GM18868 (cell line): Measurements from ENCODE around the gene TRPM2.

Source experiments
- ATAC-seq: cut with Tn5 transposase; IDR thresholded peaks from one replicate; pipeline ENCODE4 v1.9.1; 2021; ENCODE audit warnings: mild to moderate bottlenecking, moderate library complexity; ENCODE audit not compliant: unreplicated experiment

Gene TRPM2

DNA sequence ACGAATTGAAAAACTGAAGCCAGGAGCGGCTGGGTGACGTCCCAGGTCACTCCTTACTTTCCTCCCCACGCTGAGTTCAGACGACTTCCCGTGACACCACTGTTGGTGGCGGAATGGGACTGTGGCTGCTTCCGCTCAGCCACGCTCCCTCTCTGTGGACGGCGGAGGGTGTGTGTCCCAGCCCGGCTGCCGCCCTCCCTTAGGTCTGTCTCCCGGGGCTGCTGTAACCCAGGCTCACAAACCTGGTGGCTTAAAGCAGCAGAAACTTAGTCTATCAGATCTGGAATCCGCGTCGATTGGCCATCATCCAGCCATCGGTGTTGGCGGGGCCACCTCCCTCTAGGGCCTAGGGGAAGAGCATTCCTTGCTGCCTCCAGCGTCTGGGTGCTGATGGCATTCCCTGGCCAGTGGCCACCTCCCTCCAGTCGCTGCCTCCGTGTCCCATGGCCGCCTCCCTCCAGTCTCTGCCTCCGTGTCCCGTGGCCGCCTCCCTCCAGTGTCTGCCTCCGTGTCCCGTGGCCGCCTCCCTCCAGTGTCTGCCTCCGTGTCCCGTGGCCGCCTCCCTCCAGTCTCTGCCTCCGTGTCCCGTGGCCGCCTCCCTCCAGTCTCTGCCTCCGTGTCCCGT, 17.5 kb downstream of the TRPM2 start:
- no peak for ATAC-seq

DNA sequence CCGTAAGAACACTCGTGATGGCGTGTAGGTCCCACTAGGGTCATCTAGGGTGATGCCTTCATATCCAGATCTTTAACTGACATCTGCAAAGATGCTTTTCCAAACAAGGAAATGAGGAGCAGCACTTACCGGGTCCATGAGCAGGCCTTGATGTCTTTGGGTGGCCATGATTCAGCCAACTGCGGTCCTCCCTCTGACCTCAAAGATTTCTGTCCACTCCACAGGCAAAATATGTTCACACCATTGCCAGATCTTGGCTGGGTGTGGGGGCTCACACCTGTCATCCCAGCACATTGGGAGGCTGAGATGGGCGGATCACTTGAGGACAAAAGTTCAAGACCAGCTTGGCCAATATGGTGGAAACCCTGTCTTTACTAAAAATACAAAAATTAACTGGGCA, 18.2 kb downstream of the TRPM2 start:
- no peak for ATAC-seq

DNA sequence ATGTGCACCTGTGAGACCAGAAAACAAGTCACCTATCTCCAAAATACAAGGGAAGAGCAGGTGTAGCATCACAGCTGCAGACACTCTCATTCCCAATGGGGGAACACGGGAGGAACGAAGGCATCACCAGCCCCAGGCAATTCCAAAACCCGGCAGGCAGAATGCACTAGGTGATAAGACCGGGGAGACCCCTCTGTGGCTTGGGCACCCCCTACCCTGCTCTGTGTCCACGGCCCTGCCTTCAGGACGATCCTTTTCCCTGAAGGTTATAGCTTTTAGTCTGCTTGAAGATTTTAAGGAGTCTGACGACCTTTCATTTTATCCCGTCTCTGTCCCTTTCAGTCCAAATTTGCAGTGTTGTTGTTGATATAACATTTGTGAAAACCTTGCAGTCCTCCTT, 19.2 kb downstream of the TRPM2 start:
- ATAC-seq, result no peak

DNA sequence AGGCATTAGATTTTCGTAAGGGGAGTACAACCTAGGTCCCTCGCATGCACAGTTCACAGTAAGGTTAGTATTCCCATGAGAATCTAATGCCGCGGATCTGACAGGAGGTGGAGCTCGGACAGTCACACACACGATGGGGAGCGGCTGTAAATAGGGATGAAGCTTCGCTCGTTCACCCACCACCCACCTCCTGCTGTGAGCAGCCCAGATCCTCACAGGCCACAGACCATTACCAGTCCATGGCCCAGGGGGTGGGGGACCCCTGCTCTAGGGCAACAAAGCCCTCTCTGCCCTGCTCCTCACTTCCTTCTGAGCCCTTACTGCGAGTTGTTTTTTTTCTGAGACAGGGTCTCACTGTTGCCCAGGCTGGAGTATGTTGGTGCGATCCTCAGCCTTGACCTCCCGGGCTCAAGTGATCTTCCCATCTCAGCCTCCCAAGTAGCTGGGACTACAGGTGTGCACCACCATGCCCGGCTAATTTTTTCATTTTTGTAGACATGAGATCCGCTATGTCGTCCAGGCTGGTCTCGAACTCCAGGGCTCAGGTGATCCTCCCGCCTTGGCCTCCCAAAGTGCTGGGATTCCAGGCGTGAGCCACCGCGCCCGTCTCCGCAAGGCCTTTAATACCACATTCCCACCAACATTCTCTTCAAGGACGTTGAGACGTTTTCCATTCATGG, 21.3 kb downstream of the TRPM2 start:
- ATAC-seq, result no peak

DNA sequence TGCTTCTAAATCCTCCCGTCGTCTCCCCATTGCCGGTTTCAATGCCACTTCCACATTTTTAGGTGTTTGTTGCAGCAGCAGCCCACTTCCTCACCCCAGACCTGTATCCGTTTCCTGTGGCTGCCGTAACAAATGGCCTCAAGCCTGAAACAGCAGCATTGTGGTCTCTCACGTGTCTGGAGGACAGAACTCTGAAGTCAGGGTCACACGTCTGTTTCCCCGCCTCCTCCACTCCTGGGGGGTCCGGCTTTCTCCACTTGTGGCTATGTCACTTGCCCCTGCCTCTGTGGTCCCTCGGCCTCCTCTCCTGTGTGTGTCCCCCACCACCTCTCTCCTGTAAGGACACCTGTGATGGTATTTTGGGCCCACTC, 21.8 kb downstream of the TRPM2 start:
- ATAC-seq, result no peak

DNA sequence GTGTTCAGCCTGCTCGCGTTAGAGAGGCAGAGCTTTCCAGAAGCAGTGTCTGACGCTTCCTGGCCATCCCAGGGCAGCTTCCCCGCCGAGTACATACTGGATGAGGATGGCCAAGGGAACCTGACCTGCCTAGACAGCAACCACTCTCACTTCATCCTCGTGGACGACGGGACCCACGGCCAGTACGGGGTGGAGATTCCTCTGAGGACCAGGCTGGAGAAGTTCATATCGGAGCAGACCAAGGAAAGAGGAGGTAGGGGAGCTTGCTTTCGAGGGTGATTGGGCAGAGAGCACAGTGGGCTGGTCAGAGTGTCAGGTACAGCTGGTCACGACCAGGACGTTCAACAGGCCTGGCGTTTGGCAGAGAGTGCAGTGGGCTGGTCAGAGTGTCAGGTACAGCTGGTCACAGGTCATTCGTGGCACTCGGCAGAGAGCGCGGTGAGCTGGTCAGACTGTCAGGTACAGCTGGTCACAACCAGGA, 22.4 kb downstream of the TRPM2 start:
- no peak for ATAC-seq

DNA sequence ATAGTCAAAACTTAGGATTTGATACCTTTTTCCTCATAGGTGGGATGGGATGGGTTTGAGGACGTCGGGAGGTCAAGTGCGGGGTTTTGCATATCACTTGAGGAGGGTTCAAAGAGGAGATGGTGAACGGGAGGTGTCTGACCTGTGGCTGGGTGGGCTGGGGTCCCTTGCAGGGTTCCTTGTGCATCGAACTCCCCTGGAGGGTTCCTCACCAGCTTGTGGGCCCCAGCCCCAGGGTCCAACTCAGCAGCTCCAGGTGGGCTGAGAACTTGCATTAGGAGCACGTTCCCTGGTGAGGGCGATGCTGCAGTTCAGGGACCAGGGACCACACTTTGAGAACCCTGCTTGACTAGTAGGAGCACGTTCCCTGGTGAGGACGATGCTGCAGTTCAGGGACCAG, 23.2 kb downstream of the TRPM2 start:
- no peak for ATAC-seq

DNA sequence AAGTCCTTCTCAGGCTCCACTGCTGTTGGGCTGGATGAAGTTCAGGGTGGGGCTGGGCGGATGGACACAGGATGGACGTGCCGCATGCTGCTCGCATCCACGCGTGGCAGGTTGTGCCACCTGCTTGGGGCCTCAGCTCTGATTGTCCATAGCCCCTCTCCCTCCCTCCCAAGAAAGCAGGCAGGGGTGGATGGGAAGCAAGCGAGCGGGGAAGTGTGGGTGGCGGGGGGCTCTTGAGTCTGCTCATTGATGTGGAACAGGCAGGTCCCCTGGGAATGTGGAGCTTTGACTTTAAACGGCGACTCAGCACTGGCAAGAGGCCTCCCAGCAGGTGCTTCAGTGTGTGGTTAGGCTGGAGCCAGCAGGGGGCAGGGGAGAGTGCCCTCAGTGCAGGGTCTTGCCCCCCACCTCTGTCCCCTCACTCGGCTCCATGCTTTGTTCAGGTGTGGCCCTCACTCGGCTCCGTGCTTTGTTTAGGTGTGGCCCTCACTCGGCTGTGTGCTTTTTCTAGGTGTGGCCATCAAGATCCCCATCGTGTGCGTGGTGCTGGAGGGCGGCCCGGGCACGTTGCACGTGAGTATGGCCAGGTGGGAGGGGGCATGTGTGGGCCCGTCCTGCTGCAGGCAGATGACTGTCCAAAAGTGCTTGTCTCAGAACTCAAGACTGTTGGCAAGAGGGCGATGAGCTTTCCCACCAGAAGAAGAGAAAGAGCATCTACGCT, 23.9 kb downstream of the TRPM2 start:
- no peak for ATAC-seq

DNA sequence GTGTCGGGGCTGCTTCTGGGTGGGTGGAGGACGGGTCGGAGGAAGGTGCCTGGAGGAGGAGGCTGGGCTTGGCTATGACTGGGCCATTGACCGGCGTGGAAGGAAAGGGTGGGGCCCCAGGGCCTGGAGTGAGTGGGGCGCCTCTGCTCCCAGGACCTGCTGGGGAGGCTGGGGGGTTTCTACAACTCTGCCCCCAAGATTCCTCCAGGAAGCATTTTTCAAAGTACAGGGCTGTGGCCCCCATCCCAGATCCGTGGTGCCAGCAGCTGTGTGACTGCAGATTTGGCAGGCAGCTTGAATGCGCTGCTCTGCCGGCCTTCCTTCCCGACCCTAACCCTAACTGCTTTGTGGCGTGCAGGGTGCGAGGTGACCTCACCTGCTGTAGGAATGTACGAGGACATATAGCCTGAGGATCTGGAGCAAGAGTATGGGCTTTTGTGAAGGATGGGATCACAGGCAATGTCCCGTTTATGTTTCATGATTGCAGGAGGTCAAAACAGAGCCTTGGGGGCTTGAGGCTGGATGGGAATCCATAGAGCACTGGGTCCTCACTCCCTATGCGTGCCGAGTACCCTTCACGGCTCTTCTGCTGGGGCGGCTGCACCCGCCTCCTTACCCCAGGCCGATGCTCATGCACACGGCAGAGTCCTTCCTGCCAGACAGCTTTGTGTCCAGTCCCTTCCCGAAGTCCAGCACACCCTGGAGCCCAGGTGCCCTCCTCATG, 24.7 kb downstream of the TRPM2 start:
- ATAC-seq, result no peak

DNA sequence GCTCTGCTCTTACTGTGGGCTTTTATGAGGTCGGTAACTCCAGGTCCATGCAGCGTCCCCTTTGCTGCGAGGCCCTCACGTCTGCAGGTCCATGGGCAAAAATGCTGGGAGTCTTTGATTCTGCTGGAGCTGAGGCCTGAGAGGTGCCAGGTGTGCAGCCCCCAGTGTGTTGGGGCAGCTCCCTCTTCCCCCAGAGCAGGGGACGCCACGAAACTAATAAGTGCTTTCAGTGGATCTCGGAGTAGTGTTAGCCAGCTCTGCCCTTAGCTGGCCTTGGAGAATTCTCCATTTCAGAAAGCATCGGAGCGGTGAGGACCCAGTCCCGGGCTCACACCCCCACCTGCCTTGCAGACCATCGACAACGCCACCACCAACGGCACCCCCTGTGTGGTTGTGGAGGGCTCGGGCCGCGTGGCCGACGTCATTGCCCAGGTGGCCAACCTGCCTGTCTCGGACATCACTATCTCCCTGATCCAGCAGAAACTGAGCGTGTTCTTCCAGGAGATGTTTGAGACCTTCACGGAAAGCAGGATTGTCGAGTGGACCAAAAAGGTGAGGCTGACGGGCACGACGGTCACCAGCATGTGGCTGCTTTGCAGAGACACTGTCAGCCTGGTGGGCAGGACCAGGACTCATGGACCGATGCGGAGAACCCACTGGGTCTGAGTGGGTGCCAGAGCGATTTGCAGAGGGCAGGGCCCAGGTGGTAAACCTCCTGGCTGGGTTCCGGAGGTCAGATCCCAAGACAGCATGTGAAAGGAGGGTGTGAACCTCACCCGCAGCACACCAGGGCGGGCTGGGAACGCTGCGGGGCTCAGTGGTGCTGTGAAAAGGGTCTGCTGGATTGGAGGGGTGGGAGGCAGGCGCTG, 25.5 kb downstream of the TRPM2 start:
- no peak for ATAC-seq

DNA sequence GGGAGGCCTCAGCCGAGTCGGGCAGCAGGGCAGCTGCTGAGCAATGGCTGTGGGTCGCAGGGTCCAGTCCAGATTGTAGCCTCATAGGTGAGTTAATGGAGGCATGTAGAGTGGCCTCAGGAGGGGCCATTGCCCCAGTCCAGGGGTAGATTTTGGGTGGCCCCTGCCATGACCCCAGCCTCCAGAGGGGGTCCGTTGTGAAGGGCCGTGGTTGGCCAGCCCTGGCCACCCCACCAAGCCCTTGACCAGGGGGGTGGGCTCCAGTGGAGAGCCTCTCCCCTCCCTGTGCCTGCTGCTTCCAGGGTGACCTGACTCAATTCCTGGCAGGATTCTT, 26.1 kb downstream of the TRPM2 start:
- no peak for ATAC-seq

DNA sequence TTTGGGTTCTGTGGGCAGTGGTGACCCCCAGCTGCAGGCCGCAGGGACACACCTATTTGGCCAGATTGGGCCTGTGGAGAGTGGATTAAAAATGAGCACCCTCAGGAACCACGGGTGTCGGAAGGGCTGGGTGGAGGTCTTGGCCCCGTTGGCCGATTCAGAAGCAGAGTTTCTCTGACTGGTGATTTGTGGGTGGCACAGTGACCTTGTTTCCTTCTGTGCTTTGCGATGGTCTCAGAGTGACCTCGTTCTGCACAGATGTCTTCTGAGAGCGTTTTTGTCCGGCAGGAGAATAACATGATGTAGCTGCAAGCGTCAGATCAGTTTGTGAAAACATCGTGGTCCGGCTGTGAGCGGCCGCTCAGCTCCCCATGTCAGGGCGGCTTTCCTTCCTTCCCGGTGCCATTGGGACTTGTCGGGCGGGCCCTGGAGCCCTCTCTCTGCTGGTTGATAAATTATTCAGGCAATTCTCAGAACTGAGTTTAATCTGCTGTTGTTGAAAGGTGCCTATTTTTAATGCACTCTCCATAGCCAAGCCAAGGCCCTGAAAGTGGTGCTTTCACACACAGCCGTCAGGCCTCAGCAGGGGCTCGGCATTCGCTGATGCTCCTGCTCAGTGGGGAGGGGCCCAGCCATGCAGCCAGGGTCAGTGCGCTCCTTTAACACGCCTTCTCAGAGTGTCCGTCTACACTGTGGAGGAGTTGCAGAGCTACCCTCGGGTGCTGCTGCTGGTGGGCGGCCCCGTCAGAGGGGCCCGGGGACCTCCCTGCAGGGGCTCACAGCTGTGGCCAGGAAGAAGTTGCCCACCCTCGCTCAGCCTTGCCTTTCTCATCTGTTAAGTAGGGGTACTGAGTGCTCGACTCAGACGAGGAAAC, 26.8 kb downstream of the TRPM2 start:
- ATAC-seq, result no peak

DNA sequence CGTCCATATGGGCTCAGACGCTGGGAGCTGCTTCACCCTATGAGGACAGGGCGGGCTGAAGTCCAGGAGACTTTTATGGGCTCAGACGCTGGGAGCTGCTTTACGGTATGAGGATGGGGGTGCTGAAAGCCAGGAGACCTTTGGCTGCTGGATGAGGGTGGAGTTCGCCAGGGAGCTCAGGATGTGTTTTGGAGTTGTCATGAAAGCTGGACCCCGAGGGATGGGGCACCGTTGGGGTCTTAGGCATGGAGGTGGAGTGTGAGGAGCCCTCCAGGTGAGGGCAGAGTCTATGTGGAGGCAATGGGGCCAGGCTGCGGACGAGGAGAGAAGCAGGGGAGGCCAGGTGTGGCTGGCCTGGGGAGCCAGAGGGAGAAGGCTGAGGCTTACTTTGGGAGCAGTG, 27.5 kb downstream of the TRPM2 start:
- no peak for ATAC-seq

DNA sequence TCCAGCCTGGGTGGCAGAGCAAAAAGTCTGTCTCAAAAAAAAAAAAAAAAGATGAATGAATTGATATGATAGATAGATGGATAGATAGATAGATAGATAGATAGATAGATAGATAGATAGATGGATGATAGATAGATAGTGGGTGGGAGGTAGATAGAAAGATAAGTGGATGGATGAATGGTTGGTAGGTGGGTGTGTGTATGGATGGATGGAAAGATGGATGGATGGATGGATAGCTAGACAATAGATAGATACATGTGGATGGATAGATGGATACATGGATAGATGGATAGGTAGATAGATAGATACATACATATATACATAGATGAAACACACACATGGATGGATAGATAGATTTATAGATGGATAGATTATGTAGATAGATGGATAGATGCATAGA, 28.5 kb downstream of the TRPM2 start:
- no peak for ATAC-seq

DNA sequence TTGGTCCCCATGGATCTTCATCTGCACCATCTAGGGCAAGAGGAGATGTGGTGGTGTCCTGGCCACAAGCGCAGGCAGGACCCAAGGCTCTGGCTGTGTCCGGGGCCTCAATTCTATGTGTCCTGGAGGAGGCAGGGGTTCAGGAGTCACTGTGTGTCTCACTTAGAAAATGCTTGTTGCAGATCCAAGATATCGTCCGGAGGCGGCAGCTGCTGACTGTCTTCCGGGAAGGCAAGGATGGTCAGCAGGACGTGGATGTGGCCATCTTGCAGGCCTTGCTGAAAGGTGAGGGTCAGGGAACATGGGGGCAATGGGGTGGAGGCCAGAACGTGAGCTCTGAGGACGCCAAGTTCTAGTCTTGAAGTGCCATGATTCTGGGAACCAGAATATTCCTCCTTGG, 29.1 kb downstream of the TRPM2 start:
- ATAC-seq, result no peak

DNA sequence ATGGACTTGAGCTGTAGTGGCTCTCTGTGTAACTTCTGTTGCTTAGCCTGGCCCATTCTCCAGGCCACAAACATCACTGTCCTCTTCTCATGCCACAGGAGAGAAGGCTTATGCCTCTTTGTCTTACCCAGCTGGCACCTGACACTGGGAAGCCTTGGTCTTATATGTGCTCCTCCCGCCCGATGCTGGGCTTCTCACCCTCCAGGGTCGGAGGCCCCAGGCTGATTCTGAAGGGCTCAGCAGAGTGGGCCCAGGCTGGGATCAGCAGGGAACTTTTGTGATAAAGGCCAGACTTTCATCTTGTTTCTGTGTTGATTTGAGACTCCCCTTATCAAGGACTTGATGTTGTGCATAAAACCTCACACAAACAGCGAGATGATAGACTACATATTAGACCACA, 29.8 kb downstream of the TRPM2 start:
- no peak for ATAC-seq

DNA sequence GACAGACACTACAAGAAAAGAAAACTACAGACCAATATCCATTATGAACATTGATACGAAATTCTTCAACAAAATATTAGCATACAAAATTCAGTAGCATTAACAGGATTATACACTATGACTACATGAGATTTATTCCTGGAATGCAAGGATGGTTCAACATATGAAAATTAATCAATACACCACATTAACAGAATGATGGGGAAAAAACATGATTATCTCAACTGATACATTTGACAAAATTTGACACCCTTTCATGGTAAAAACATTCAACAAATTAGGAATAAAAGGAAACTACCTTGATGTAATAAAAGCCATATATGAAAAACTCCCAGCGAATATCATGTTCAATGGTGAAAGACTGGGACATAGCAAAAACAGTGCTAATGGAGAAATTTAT, 31.5 kb downstream of the TRPM2 start:
- ATAC-seq, result no peak

DNA sequence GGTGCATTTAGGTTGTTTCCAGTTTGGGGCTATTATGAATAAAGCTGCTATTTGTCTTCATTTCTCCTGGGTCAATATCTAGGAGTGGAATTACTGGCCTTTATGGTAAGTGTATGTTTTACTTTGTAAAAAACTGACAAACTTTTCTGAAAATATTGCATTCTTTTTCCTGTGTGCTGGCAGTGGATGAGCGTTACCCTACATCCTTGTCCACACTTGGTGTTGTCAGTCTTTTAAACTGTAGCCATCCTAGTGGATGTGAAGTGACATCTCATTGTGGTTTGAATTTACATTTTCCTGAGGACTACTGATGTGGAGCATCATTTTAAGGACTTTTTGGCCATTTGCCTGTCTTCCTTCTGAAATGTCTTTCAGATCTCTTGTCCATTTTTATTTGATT, 35.9 kb downstream of the TRPM2 start:
- no peak for ATAC-seq

DNA sequence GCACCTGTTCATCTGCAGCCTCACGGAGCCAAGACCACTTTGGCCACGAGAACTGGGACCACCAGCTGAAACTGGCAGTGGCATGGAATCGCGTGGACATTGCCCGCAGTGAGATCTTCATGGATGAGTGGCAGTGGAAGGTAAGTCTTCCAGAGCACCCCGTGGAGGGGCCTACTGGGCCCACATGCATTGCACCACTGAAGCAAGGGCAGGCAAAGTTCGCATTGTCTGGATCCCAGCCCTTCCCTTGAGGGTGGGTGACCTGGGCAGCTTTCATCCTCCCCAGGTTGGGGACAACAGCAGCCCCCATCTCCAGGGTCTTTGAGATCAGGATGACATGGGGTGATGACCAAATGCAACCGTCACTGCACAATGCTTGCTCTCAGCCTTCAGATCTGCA, 37.5 kb downstream of the TRPM2 start:
- no peak for ATAC-seq
